Islet precursor cell (in vitro differentiated cells): ENCODE data around the gene TPRG1L.
"Not testable (repeated sequence)": the region's sequence is repeated elsewhere in the genome, so short reads cannot be mapped to it uniquely, and the experiment has no call there.

ENCODE experiments used
- DNase-seq: peaks from one replicate; pipeline ENCODE4 v3.0.0-alpha.2; 2018

Gene TPRG1L

DNA sequence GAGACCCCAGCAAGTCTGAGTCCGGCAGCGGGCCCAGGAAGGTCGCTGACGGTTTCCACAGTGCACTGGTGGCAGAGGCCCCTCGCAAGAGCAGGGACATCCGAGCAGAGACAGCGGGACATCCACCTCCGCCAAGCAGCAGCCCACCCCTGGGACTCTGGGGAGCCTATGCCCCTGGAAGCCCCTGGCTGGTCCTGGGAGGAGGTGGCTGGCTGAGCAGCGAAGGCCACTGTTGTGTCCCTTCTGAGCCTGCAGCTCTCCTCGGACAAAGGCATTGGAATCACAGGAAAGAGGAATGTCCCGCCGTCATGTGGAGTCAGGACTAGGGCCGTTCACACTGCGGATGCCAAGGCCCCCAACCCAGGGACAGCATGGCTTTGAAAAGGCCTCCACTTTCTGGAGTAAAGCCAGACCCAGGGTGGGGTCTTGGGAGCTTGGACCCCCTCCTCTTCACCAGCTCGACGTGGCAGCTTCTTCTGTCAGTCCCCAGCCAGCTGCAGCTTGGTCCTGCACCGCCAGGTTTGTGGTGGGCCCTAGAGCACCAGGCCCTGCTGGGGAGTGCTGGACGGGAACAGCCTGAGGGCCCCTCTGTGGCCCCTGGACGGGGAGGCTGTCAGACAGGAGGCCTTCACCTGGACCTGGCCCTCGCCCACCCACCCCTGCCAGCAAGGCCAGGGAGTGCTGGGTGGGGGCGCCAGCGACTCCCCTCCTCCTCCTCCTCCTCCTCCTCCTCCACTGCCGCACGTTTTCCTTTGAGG lies 14.9 kb upstream of the TPRG1L start:
- no peak for DNase-seq

DNA sequence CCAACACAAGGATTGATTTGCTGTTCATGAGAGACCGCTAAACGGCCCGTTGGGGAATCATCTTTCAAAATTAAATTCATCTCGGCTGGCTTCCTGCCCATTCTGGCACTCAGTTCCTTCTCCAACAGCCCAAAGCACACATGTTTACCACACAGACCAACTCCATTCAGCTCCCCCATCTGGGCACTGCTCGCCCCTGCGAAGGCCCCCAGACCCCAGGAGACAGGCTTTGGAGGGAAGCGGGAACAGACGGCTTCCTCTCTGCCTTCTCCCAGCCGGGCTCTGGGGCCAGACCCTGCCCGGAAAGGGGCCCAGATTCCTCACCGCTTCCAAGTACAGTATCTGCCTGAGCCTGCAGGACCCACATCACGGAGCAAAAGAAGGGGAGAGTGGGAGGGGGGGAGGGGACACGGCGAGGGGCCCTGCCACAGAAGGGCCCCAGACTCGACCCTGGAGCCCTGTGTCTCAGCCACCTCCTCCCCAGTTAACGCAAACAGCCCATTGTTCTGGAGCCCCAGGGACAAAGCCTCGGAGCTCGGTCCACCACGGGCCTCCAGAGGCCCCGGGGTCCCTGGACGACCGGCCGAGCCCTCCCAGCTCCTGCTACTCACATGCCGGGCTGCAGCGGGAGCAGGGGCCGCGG lies 14.2 kb upstream of the TPRG1L start:
- DNase-seq, result no peak

DNA sequence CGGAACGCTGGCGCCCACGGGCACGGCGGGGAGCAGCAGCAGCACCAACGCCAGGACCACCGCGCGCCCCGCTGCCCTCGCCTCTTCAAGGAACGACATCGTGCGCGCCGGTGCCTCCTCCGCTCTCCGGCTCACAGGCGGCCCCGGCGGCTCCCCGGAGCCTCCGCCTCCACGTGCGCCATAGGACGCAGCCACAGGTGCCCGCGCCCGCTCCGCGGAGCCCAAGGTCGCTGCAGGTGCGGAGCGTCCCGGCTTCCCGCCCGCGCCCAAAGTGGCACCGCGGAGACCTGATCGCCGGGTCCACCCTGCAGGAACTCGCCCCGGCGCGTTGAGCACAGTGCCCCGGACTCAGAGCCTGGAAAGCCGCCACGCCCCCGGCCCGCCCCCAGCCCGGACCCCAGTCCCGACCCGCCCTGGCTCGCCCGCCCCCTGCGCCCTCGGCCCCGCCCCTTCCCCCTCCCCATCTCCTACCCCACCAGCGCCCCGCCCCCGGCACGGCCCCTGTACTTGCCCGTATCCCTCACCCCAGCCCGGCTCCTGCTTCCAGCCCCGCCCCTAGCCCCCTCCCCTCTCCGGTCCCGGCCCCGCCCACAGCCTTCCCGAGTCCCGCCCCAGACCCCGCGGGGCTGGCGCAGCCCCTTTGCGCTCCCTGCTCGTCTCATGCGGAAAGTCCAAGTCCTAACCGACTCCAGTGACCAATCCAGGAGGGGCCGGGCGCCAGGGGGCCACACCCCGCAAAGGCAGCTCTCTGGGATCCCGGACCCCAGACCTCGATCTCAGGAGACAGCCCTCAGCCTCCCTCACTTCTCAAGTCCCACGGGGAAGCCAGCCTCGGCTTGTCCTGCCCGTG lies 13.4 kb upstream of the TPRG1L start, which contains the start of gene MEGF6:
Gene MEGF6, minus strand, starts transcription at position 339 of the 850 bp plus-strand sequence. Its CDS starts 240 bp downstream, at position 99.
- DNase-seq, result peak; percentile 98

DNA sequence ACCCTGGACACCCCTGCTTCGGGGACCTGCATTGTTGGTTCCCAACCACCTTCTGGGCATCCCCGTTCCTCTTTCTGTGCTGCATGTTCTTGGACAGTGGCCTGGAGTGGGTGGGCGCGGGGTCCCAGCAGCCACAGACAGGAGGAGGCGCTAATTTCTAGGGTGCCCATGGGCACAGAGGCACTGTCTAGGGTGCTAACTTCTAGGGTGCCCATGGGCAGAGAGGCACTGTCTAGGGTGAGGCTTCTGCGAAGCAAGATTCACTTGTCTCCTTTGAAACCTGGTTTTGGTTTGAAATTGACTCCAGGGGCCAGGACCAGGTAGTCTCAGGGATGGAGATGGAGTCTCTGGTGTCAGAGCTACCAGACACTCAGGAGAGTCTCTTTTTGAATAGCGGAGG lies 12.7 kb upstream of the TPRG1L start:
- no peak for DNase-seq

DNA sequence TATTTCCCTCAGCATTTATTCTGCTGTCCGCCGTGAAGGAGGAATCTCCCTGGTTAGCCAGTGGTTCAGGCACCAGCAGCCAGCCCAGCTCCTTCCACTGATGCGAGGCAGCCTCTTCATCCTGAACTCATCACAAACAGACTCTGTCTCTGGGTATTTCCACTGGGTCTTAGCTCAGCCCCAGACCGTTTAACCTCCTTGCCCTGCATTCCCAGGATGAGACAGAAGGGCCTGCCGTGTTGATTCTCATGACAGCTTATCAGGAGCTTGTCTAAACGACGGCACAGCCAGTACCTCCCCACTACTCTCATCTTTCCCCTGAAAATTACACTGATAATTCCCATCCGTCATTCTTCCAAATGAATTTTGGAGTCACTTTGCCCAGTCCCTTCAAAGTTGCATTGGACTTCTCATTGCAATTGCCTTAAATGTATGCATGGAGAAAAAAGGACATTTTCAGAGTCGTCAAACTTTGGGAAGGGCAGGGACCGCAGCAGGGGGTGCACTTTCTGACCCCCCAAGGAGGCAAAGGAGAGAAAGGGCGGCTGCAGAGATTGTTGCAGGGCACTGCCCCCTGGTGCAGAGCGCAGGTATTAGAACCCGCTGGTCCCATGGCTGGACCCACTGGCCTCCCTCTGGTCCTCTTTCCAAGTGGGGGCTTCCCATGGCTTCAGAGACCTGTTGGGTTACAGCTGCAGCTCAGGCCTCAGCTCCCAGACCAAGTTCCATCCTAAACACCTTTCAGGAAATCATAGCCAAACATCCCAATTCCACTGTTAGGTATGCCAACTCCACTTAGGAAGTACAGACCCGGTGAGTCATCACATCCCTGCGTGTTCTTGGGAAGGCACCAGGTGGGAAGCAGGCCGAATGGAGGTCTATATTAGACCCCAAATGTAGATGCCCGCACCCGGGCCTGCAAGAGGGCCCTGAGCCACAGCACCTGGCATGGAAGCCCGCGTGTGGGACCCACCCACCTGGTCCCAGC lies 9.8 kb upstream of the TPRG1L start:
- peak; percentile 69 for DNase-seq

DNA sequence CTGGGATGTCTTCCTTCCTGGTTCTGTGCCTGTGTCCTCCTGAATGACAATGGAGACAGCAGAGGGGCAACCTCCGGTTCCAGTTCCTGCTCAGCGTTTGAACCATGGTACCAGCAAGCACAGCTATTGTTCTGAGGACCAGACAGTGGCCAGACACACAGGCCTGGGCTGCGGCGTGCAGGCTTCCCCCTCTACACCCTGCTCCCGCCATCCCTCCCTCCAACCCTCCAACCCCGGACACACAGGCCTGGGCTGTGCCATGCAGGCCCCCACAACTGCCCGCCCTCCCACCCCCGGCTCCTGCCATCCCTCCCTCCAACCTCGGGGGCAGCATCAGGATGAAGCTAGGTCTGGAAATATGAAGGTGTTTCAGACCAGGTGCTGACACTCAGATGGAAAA lies 8.0 kb upstream of the TPRG1L start:
- no peak for DNase-seq

DNA sequence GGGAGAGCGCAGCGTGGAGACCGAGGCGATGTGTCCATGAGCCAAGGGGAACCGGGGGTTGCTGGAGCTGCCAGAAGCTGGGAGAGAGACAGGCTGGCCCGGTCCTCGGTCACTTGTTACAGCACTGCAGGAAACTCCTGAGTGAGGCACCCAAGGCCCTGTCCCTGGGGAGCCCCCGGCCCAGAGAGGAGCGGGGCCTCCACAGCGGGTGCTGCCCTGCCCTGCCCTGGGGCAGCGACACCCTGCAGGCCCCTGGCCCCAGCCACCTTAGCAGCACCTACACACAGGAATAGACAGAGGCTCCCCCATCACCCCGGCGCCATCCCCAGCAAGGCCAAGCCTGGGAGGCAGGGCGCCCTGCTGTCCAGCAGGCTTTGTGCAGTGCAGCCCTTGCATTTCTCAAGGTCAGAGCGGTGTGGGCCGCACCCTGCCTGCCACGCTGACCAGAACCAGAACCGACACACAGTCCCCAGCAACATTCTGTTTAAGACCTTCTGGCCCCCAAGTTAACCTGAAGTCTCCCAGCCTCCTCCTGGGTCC lies 6.9 kb upstream of the TPRG1L start:
- no peak for DNase-seq

DNA sequence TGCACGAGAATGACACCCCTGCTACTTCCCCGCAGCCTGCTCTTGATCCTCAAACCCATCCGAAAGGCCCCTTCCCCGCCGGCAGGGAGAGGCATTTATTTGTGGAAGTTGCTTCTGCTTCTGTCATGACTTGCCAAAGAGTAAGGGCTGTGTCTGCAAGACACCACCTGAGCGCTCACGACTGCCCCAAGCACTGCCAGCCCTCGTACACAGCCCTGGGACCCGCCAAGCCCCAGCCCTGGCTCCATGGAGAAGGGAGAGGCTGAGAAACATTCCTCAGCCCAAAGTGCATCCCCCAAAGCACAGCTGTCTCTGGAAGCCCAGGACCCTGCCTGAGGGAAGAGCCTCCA lies 6.3 kb upstream of the TPRG1L start:
- DNase-seq, result no peak

DNA sequence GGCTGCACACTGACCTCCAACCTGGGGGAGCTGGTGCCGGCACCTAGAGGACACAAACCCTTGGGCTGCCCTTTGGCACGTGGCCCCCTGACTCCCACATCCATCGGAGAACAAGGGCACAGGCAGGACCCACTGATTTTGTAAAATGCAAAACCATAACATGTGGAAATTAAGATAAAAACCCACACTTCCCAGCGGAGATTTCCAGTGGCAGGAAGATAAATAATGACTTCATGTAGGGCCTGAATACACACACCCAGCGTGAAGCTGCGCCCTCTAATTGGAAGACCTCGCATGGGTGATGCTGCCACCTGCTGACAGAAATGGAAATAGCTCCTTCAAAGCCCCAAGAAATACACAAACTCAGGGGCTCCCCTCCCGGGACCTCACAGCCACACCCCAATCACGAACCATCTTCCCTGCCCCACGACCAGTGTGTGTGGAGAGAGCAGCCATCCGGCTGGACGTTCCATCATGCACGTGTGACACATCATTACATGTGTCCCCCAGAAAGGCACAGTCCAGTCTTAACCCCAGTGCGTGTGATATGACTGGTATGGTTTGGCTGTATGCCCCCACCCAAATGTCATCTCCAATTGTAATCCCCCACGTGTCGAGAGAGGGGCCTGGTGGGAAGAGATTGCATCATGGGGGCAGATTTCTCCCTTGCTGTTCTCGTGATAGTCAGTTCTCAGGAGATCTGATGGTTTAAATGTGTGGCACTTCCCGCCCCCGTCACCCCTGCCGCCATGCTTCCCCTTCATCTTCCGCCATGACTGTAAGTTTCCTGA lies 5.7 kb upstream of the TPRG1L start:
- peak; percentile 71 for DNase-seq

DNA sequence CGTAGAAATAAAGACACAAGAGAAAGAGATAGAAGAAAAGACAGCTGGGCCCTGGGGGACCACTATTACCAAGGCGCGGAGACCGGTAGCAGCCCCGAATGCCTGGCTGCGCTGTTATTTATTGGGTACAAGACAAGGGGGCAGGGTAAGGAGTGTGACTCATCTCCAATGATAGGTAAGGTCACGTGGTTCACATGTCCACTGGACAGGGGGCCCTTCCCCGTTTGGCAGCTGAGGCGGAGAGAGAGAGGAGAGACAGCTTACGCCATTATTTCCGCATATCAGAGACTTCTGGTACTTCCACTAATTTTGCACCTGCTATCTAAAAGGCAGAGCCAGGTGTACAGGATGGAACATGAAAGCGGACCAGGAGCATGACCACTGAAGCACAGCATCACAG lies 4.1 kb upstream of the TPRG1L start:
- DNase-seq, result no peak

DNA sequence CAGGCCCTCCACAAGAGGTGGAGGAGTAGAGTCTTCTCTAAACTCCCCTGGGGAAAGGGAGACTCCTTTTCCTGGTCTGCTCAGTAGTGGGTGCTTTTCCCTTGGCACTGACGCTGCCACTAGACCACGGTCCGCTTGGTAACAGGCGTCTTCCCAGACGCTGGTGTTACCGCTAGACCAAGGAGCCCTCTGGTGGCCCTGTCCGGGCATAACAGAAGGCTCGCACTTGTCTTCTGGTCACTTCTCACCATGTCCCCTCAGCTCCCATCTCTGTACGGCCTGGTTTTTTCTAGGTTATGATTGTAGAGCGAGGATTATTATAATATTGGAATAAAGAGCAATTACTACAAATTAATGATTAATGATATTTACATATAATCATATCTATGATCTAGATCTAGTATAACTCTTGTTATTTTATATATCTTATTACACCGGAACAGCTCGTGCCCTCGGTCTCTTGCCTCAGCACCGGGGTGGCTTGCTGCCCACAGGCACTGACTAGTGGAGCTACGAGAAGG lies 3.6 kb upstream of the TPRG1L start:
- not testable (repeated sequence) for DNase-seq

DNA sequence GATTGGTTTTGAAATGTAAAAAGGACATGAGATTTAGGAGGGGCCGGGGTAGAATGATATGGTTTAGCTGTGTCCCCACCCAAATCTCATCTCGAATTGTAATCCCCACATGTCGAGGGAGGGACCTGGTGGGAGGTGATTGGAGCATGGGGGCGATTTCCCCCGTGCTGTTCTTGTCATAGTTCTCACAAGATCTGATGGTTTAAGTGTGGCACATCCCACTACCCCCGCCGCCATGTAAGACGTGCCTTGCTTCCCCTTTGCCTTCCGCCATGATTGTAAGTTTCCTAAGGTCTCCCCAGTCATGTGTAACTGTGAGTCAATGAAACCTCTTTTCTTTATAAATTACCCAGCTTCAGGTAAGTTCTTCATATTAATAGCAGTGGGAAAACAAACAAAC lies 2.7 kb upstream of the TPRG1L start:
- DNase-seq, result not testable (repeated sequence)

DNA sequence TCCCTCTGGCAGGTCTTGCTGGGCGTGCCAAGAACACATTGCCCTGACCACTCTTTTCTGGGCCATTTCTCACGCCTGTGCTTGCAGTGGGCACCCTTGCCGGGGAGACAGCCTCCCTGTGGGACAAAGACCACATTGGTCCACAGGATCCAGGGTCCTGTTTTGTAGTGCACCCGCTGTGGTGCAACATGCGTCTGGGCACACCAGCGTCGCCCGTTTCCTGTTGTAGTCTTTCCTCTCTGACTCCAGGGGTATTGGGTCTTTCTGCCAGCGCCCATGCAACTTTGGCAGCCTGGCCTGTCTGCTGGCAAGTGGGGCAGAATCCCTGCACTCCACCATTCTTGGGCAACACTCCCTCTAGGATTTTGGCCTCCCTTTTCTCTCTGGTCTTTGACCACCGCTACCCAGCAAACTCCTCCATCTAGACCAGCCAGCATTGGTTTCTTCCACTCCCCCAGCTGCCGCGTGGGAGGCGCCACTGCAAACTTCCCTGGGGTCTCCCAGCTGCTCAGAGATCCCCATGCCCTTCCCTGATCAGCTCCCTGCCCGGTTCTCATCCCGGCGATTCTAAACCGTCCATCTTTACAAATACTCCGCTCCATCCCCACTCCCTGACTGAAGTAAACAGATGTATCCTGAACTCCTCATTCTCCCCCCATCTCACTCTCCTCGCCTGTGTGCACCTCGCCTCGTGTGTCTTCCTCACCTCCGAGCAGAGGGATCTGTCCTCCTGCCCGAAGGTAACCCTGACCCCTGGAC lies 1.2 kb upstream of the TPRG1L start:
- no peak for DNase-seq

DNA sequence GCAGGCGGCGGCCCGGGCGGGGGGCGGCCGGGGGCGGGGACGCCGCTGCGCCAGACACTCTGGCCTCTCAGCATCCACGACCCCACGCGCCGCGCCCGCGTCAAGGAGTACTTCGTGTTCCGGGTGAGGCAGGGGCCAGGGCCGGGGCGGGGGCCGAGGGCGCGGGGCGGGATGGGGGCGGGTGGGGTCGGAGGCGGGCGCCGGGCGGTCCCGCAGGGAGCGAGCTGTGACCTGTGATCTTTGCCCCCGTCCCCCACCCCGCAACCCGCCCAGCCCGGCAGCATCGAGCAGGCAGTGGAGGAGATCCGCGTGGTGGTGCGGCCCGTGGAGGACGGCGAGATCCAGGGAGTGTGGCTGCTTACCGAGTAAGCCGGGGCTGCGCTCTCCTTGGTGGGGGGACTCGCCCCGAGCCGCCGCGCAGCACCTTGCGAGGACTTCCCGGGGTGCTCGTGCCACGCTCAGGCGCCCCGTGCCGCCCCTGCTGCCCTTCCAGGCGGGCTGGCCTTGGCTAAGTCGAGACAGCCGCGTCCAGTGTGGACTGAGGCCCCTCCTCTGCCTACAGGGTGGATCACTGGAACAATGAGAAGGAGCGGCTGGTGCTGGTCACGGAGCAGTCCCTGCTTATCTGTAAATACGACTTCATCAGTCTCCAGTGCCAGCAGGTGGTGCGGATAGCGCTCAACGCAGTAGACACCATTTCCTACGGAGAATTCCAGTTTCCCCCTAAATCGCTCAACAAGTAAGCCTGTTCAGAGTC lies 514 bp downstream of the TPRG1L start:
- DNase-seq, result peak; percentile 78

DNA sequence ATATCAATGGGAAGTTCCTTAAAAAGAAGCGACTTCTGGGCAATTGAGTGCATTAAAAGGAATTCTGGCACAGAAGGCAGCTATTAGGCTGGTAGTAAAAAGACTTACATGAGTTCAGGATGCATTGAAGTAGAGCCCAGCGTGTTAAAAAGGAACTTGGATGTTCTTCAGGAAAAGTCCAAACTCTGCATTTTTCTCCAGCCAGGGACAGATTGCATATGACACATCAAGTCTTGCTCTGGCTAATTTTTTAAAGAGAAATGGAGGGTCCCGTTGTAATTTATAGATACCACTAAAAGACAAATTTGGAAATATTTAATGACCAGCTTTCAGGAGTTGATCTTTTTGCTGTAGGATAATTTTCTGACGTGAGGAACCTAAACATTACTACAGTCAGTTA lies 1.2 kb downstream of the TPRG1L start:
- no peak for DNase-seq

DNA sequence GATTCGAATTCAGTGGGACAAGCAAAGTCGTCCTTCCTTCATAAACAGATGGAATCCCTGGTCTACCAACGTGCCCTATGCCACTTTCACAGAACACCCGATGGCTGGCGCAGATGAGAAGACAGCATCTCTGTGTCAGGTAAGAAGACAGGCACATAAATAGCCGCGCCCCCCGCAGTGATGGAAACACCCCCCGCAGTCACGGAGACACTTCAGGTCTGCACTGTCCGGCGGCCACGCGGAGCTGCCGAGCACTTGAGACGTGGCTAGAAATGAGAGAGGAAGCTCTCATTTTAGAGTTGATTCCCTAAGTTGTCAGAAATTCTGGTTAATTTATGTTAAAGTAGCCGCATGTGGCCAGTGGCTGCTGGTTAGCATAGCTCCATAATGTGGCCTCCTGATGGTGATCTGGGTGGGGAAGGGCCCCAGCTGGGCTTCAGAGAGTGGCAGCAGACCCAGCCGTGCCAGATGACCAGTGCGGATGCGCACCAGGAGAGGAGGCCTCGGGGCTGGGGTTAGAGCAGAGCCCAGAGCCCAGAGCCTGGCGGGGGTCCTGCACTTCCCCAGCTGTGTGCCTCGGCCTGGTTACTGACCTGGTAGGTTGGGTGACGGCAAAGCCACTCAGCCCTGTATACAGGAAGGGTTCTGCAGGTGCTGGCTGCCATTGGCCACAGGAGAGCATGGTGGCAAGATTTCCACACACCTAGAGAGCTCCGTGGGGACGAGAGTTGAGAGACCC lies 2.9 kb downstream of the TPRG1L start:
- DNase-seq, result no peak

DNA sequence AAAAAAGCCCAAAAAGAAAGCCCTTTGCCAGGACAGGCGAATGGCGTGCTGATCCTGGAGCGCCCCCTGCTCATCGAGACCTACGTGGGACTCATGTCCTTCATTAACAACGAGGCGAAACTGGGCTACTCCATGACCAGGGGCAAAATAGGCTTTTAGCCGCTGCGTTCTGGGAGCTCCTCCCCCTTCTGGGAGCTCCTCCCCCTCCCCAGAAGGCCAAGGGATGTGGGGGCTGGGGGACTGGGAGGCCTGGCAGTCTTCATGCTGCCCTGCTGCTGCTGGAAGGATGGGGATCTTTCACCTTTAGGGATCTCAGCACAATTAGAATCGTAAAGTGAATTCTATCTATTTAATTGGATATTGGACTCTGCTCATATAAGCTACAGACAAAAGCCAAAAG lies 3.6 kb downstream of the TPRG1L start:
- DNase-seq, result no peak

DNA sequence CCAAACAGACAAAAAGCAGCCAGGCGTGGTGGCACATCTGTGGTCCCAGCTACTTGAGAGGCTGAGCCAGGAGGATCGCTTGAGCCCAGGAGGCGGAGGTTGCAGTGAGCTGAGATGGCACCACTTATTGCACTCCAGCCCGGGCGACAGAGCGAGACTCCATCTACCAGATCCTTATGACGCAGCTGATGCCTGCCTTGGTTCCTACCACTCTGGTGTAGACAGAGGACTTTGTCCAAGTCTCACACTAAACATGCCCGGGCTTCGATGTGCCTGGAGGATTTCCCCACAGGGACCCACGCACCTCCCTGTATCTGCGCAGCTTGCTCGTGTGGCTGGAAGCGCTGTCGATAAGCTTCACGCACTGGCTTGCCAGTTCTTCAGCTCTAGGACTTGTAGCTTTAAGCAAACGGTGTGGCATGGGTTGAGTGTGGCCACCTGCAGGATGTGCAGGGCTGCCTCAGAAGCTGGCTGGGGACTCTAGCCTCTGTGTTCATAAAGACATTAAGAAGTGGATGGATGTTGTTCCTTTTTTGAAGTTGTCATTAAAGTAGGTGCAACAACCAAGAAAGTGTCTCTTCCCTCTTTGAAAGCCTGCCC lies 4.8 kb downstream of the TPRG1L start:
- DNase-seq, result no peak
